ENCODE results near the gene SORCS1.
"Not testable (repeated sequence)": the region's sequence is repeated elsewhere in the genome, so short reads cannot be mapped to it uniquely, and the experiment has no call there.

The SORCS1 gene

GRCh38 chr10:106938513-106938912, 226.0 kb downstream of the SORCS1 start:
- no peak for DNase-seq

- no peak for DNase-seq
Observed at GRCh38 chr10:106935978-106936451, 228.5 kb downstream of the SORCS1 start.

GRCh38 chr10:106931853-106932249, 232.7 kb downstream of the SORCS1 start:
- no peak for DNase-seq

- no peak for DNase-seq
Observed at GRCh38 chr10:106931159-106931852, 233.2 kb downstream of the SORCS1 start.

- DNase-seq: no peak
Observed at GRCh38 chr10:106930751-106931150, 233.8 kb downstream of the SORCS1 start.

- no peak for DNase-seq
Observed at GRCh38 chr10:106929291-106929895, 235.1 kb downstream of the SORCS1 start.

GRCh38 chr10:106928151-106928550, 236.4 kb downstream of the SORCS1 start:
- DNase-seq: not testable (repeated sequence)

GRCh38 chr10:106925191-106925590, 239.3 kb downstream of the SORCS1 start:
- DNase-seq: no peak

GRCh38 chr10:106920538-106920937, 244.0 kb downstream of the SORCS1 start:
- no peak for DNase-seq

- DNase-seq: no peak
Observed at GRCh38 chr10:106919871-106920282, 244.6 kb downstream of the SORCS1 start.

- DNase-seq: no peak
Observed at GRCh38 chr10:106917452-106918055, 247.0 kb downstream of the SORCS1 start.

- DNase-seq: no peak
Observed at GRCh38 chr10:106914016-106914415, 250.5 kb downstream of the SORCS1 start.

GRCh38 chr10:106913348-106913747, 251.2 kb downstream of the SORCS1 start:
- no peak for DNase-seq

- no peak for DNase-seq
Observed at GRCh38 chr10:106911096-106911495, 253.4 kb downstream of the SORCS1 start.

- no peak for DNase-seq
Observed at GRCh38 chr10:106910666-106911065, 253.8 kb downstream of the SORCS1 start.

- no peak for DNase-seq
Observed at GRCh38 chr10:106908225-106908624, 256.3 kb downstream of the SORCS1 start.

GRCh38 chr10:106904209-106904608, 260.3 kb downstream of the SORCS1 start:
- no peak for DNase-seq

- DNase-seq: no peak
Observed at GRCh38 chr10:106903180-106903579, 261.3 kb downstream of the SORCS1 start.

GRCh38 chr10:106900016-106900652, 264.4 kb downstream of the SORCS1 start:
- DNase-seq: no peak

- no peak for DNase-seq
Observed at GRCh38 chr10:106898446-106898845, 266.1 kb downstream of the SORCS1 start.

GRCh38 chr10:106897719-106898118, 266.8 kb downstream of the SORCS1 start:
- no peak for DNase-seq

GRCh38 chr10:106894692-106895091, 269.8 kb downstream of the SORCS1 start:
- no peak for DNase-seq

GRCh38 chr10:106877574-106877973, 286.9 kb downstream of the SORCS1 start:
- DNase-seq: no peak

- DNase-seq: no peak
Observed at GRCh38 chr10:106874604-106874889, 290.0 kb downstream of the SORCS1 start.
